DOHH2 (cell line): Measurements from ENCODE around the gene UCP3.
A peak's percentile ranks its signal among the peaks of the same experiment; 100 is the strongest.

Source experiments
- H3F3A ChIP-seq: fragments of 200-600 bp; sonication (generic), shearing (Covaris generic); 2 replicates; pipeline ENCODE4 v1.6.0; 2016; ENCODE audit warnings: antibody characterized with exemption, mild to moderate bottlenecking; ENCODE audit not compliant: control insufficient read depth, insufficient read depth
- H3K27ac ChIP-seq: fragments of 200-600 bp; sonication (generic); 2 replicates; pipeline ENCODE4 v1.5.1; 2014; ENCODE audit warnings: low read depth, mild to moderate bottlenecking, low read length, moderate library complexity
- H3K27me3 ChIP-seq: fragments of 200-600 bp; sonication (generic); 2 replicates; pipeline ENCODE4 v1.6.1; 2014; ENCODE audit warnings: mild to moderate bottlenecking, low read length, mixed read lengths; ENCODE audit not compliant: control insufficient read depth
- H3K36me3 ChIP-seq: fragments of 200-600 bp; sonication (generic); 2 replicates; pipeline ENCODE4 v1.6.1; 2014; ENCODE audit warnings: mild to moderate bottlenecking, low read length, moderate library complexity, mixed read lengths; ENCODE audit not compliant: control insufficient read depth
- H3K4me1 ChIP-seq: fragments of 200-600 bp; sonication (generic); 2 replicates; pipeline ENCODE4 v1.6.1; 2014; ENCODE audit warnings: mild to moderate bottlenecking, low read length, mixed read lengths; ENCODE audit not compliant: control insufficient read depth
- H3K4me2 ChIP-seq: fragments of 200-600 bp; sonication (generic); 2 replicates; pipeline ENCODE4 v1.6.0; 2014; ENCODE audit warnings: mild to moderate bottlenecking, low read length, moderate library complexity
- H3K4me3 ChIP-seq: fragments of 200-600 bp; sonication (generic); 2 replicates; pipeline ENCODE4 v1.5.1; 2014; ENCODE audit warnings: mild to moderate bottlenecking, low read length, mixed read lengths
- H3K79me2 ChIP-seq: fragments of 200-600 bp; sonication (generic); 2 replicates; pipeline ENCODE4 v1.6.1; 2014; ENCODE audit warnings: mild to moderate bottlenecking, low read length, mixed read lengths; ENCODE audit not compliant: control insufficient read depth
- H3K9me2 ChIP-seq: fragments of 200-600 bp; sonication (generic); replicated peaks from 2 replicates; pipeline ENCODE4 v1.6.1; 2014; ENCODE audit warnings: mild to moderate bottlenecking, low read length, mixed read lengths; ENCODE audit not compliant: control insufficient read depth
- H3K9me3 ChIP-seq: fragments of 200-600 bp; sonication (generic); 2 replicates; pipeline ENCODE4 v1.6.1; 2014; ENCODE audit warnings: antibody characterized with exemption, low read length, mixed read lengths; ENCODE audit not compliant: control insufficient read depth, insufficient read depth
- H4K20me1 ChIP-seq: fragments of 200-600 bp; sonication (generic); 2 replicates; pipeline ENCODE4 v1.6.0; 2014; ENCODE audit warnings: low read depth, mild to moderate bottlenecking, antibody characterized with exemption, low read length, moderate library complexity; ENCODE audit not compliant: control insufficient read depth, insufficient read depth
- CTCF ChIP-seq: fragments of 200-600 bp; sonication (generic); IDR thresholded peaks from one replicate; pipeline ENCODE4 v1.5.1; 2014; ENCODE audit warnings: antibody characterized with exemption, mild to moderate bottlenecking, low read depth, low read length; ENCODE audit not compliant: poor library complexity, severe bottlenecking
- EZH2phosphoT487 ChIP-seq: fragments of 200-600 bp; sonication (generic); IDR thresholded peaks from 2 replicates; pipeline ENCODE4 v1.6.1; 2017; ENCODE audit warnings: borderline replicate concordance, mild to moderate bottlenecking, antibody characterized with exemption, low read length, moderate library complexity, mixed read lengths

UCP3 gene

GRCh38 chr11:73999581-74000306, 9.1 kb downstream of the UCP3 start:
- H3K4me1 ChIP-seq = peaks cover 64% of the 10 kb centered on the region
- H3K4me3 ChIP-seq = peak overlapping the region; percentile 48
- no peaks in the 10 kb centered on the region; the same call in 1 of the 2 replicates for H3K36me3 ChIP-seq
- TF ChIP-seq EZH2phosphoT487 = no peak
- TF ChIP-seq CTCF = no peak
- peak overlapping the region; percentile 97 for H3K27ac ChIP-seq
- no peaks in the 10 kb centered on the region for H3K79me2 ChIP-seq
- H4K20me1 ChIP-seq = no peaks in the 10 kb centered on the region
- no peaks in the 10 kb centered on the region for H3K9me3 ChIP-seq
- peak overlapping the region; percentile 85 for H3K4me2 ChIP-seq
- peaks cover 35% of the 10 kb centered on the region for H3F3A ChIP-seq
- no peaks in the 10 kb centered on the region for H3K9me2 ChIP-seq
- no peaks in the 10 kb centered on the region for H3K27me3 ChIP-seq

- no peaks in the 10 kb centered on the region; the same call in 1 of the 2 replicates for H3K36me3 ChIP-seq
- H3K9me3 ChIP-seq = no peaks in the 10 kb centered on the region
- peak overlapping the region; percentile 97 for H3K27ac ChIP-seq
- H4K20me1 ChIP-seq = no peaks in the 10 kb centered on the region
- no peak for TF ChIP-seq EZH2phosphoT487
- TF ChIP-seq CTCF = no peak
- H3K4me2 ChIP-seq = peak overlapping the region; percentile 85
- peak overlapping the region; percentile 48 for H3K4me3 ChIP-seq
- H3K79me2 ChIP-seq = no peaks in the 10 kb centered on the region
- H3K9me2 ChIP-seq = no peaks in the 10 kb centered on the region
- H3K4me1 ChIP-seq = peaks cover 69% of the 10 kb centered on the region
- H3F3A ChIP-seq = peaks cover 42% of the 10 kb centered on the region
- no peaks in the 10 kb centered on the region for H3K27me3 ChIP-seq
Measured at GRCh38 chr11:73998846-73999575, 9.9 kb downstream of the UCP3 start.

- H3K27me3 ChIP-seq = no peaks in the 10 kb centered on the region
- H3K27ac ChIP-seq = peak overlapping the region; percentile 97
- no peaks in the 10 kb centered on the region for H3K9me3 ChIP-seq
- peaks cover 53% of the 10 kb centered on the region for H3F3A ChIP-seq
- H4K20me1 ChIP-seq = no peaks in the 10 kb centered on the region
- TF ChIP-seq CTCF (peak; percentile 24), EZH2phosphoT487 (no peak)
- peak overlapping the region; percentile 85 for H3K4me2 ChIP-seq
- H3K36me3 ChIP-seq = no peaks in the 10 kb centered on the region
- H3K9me2 ChIP-seq = no peaks in the 10 kb centered on the region
- no peaks in the 10 kb centered on the region for H3K79me2 ChIP-seq
- H3K4me3 ChIP-seq = peak overlapping the region; percentile 63
- peaks cover 86% of the 10 kb centered on the region for H3K4me1 ChIP-seq
Measured at GRCh38 chr11:73997120-73997770, 11.6 kb downstream of the UCP3 start.
